ENCODE data around the gene OGN. TPM values are rescaled to one million over a fixed set of nuclear protein-coding genes. Genes with fewer than 3 reads are reported as not detected.
"Not testable (repeated sequence)": the region's sequence is repeated elsewhere in the genome, so short reads cannot be mapped to it uniquely, and the experiment has no call there.

The OGN gene
- total and polyA plus RNA-seq, 2 donors (not counting 1 experiment from before 2014, with no cell fraction given) = not detected

GRCh38 chr9:92422611-92423338 lies 18.4 kb upstream of the OGN start:
- H2AFZ ChIP-seq (ENCODE audit: insufficient read depth, low read depth, low read length, poor library complexity, severe bottlenecking) = no peak overlapping the region
- no peak overlapping the region for H3K27ac Mint-ChIP-seq
- H3K27ac ChIP-seq (ENCODE audit: low read length in 2 of 2) = no peak overlapping the region
- no peak overlapping the region for H3K9ac ChIP-seq (ENCODE audit: low read length)
- H3K27me3 ChIP-seq (replicated peaks in 1 of 4; ENCODE audit: control extremely low read depth in 1 of 4, control insufficient read depth in 3 of 4, insufficient read depth in 4 of 4, low read length in 3 of 4) = no peaks in the 10 kb centered on the region
- H3K9me3 ChIP-seq (ENCODE audit: control extremely low read depth in 1 of 3, control insufficient read depth in 2 of 3, insufficient read depth in 1 of 3, low read length in 2 of 3) = no peaks in the 10 kb centered on the region
- WGBS (ENCODE audit: insufficient coverage) = 100% methylated on average over 1 of the region's 2 CpGs
- no peak for TF ChIP-seq EZH2 (IDR thresholded peaks at IDR 0.05; ENCODE audit: borderline replicate concordance, insufficient read depth, low read depth, low read length, poor library complexity, severe bottlenecking)
- TF ChIP-seq, protein P1, sequence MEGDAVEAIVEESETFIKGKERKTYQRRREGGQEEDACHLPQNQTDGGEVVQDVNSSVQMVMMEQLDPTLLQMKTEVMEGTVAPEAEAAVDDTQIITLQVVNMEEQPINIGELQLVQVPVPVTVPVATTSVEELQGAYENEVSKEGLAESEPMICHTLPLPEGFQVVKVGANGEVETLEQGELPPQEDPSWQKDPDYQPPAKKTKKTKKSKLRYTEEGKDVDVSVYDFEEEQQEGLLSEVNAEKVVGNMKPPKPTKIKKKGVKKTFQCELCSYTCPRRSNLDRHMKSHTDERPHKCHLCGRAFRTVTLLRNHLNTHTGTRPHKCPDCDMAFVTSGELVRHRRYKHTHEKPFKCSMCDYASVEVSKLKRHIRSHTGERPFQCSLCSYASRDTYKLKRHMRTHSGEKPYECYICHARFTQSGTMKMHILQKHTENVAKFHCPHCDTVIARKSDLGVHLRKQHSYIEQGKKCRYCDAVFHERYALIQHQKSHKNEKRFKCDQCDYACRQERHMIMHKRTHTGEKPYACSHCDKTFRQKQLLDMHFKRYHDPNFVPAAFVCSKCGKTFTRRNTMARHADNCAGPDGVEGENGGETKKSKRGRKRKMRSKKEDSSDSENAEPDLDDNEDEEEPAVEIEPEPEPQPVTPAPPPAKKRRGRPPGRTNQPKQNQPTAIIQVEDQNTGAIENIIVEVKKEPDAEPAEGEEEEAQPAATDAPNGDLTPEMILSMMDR (IDR thresholded peaks at IDR 0.05) = no peak
- H3K4me1 Mint-ChIP-seq = no peaks in the 10 kb centered on the region
- H3K4me3 ChIP-seq (ENCODE audit: control extremely low read depth in 1 of 5, extremely low read depth in 1 of 5, insufficient read depth in 1 of 5, low read depth in 2 of 5, low read length in 4 of 5) = no peak overlapping the region
- ATAC-seq (ENCODE audit: low read depth) (no peak), DNase-seq (no peak)
- CTCF ChIA-PET = no interaction called here
- no peaks in the 10 kb centered on the region for H3K27me3 Mint-ChIP-seq
- POLR2A ChIA-PET = no interaction called here
- H3K36me3 ChIP-seq (replicated peaks in 1 of 2; ENCODE audit: control extremely low read depth in 1 of 2, control insufficient read depth in 1 of 2, extremely low read depth in 1 of 2, insufficient read depth in 2 of 2, low read length in 1 of 2) = no peaks in the 10 kb centered on the region
- no peaks in the 10 kb centered on the region for H4K20me1 ChIP-seq (ENCODE audit: control insufficient read depth, insufficient read depth, low read length, poor library complexity, severe bottlenecking)
- H3K4me2 ChIP-seq (replicated peaks; ENCODE audit: low read depth, low read length, poor library complexity, severe bottlenecking) = no peak overlapping the region
- H3K79me2 ChIP-seq (ENCODE audit: control insufficient read depth, insufficient read depth, low read length) = no peaks in the 10 kb centered on the region
- intact Hi-C loops (cut with micrococcal nuclease) = no loop called here
- no peaks in the 10 kb centered on the region for H3K9me3 Mint-ChIP-seq (ENCODE audit: insufficient read depth)
- H3K4me3 Mint-ChIP-seq = no peak overlapping the region
- no peaks in the 10 kb centered on the region for H3K4me1 ChIP-seq (ENCODE audit: control insufficient read depth in 2 of 2, insufficient read depth in 2 of 2, low read length in 2 of 2)

DNA sequence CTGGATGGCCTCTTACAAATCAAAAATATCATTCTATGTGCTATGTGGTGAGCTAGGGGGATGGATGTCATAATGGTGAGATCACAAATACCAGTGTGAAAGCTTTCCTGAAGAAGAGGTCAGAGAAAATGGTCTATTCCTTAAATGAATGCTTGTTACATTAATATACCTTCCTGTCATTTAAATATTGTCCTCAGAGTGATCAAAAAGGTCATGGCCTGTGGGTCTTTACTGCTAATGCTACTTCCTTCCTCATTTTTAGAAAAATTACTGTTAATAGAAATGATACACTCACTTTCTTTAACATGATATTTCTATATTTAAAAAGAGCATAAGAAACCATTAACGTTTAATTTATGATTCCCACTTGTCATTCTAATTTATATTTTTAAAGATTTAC lies 10.2 kb upstream of the OGN start:
- no CpG with 5 or more reads among the region's 1 CpG for WGBS (ENCODE audit: insufficient coverage)
- peak overlapping the region; percentile 40 for H2AFZ ChIP-seq (ENCODE audit: insufficient read depth, low read depth, low read length, poor library complexity, severe bottlenecking)
- intact Hi-C loops (cut with micrococcal nuclease) = no loop called here
- H3K4me1 Mint-ChIP-seq = peaks cover 11% of the 10 kb centered on the region
- peak overlapping the region; percentile 38 for H3K27ac Mint-ChIP-seq
- no peak overlapping the region for H3K4me3 ChIP-seq (ENCODE audit: control extremely low read depth in 1 of 5, extremely low read depth in 1 of 5, insufficient read depth in 1 of 5, low read depth in 2 of 5, low read length in 4 of 5)
- peak overlapping the region; percentile 14 for H3K4me3 Mint-ChIP-seq
- peak overlapping the region; percentile 24 for H3K4me2 ChIP-seq (replicated peaks; ENCODE audit: low read depth, low read length, poor library complexity, severe bottlenecking)
- peaks cover 4 to 7% of the 10 kb centered on the region in 2 donors for H3K4me1 ChIP-seq (ENCODE audit: control insufficient read depth in 2 of 2, insufficient read depth in 2 of 2, low read length in 2 of 2)
- no peaks in the 10 kb centered on the region for H3K36me3 ChIP-seq (replicated peaks in 1 of 2; ENCODE audit: control extremely low read depth in 1 of 2, control insufficient read depth in 1 of 2, extremely low read depth in 1 of 2, insufficient read depth in 2 of 2, low read length in 1 of 2)
- no peaks in the 10 kb centered on the region for H3K27me3 Mint-ChIP-seq
- H3K9me3 Mint-ChIP-seq (ENCODE audit: insufficient read depth) = no peaks in the 10 kb centered on the region
- no peaks in the 10 kb centered on the region for H3K79me2 ChIP-seq (ENCODE audit: control insufficient read depth, insufficient read depth, low read length)
- no peaks in the 10 kb centered on the region for H3K27me3 ChIP-seq (replicated peaks in 1 of 4; ENCODE audit: control extremely low read depth in 1 of 4, control insufficient read depth in 3 of 4, insufficient read depth in 4 of 4, low read length in 3 of 4)
- H3K9ac ChIP-seq (ENCODE audit: low read length) = no peak overlapping the region
- TF ChIP-seq EZH2 (IDR thresholded peaks at IDR 0.05; ENCODE audit: borderline replicate concordance, insufficient read depth, low read depth, low read length, poor library complexity, severe bottlenecking) = no peak
- TF ChIP-seq, protein P1 (IDR thresholded peaks at IDR 0.05) = no peak
- no peak for ATAC-seq (ENCODE audit: low read depth)
- no peaks in the 10 kb centered on the region for H4K20me1 ChIP-seq (ENCODE audit: control insufficient read depth, insufficient read depth, low read length, poor library complexity, severe bottlenecking)
- ChIA-PET POLR2A (no interaction called here), CTCF (no interaction called here)
- DNase-seq = peak; percentile 5
- no peaks in the 10 kb centered on the region for H3K9me3 ChIP-seq (ENCODE audit: control extremely low read depth in 1 of 3, control insufficient read depth in 2 of 3, insufficient read depth in 1 of 3, low read length in 2 of 3)
- H3K27ac ChIP-seq (ENCODE audit: low read length in 2 of 2) = peak overlapping the region in 1 of 2 donors; percentile 53

- H3K4me3 ChIP-seq (ENCODE audit: control extremely low read depth in 1 of 5, extremely low read depth in 1 of 5, insufficient read depth in 1 of 5, low read depth in 2 of 5, low read length in 4 of 5); H3K27me3 ChIP-seq (replicated peaks in 1 of 4; ENCODE audit: control extremely low read depth in 1 of 4, control insufficient read depth in 3 of 4, insufficient read depth in 4 of 4, low read length in 3 of 4); H2AFZ ChIP-seq (ENCODE audit: insufficient read depth, low read depth, low read length, poor library complexity, severe bottlenecking); ATAC-seq (ENCODE audit: low read depth); H3K27me3 Mint-ChIP-seq; CTCF ChIA-PET; H3K27ac Mint-ChIP-seq; H3K4me2 ChIP-seq (replicated peaks; ENCODE audit: low read depth, low read length, poor library complexity, severe bottlenecking); DNase-seq; H4K20me1 ChIP-seq (ENCODE audit: control insufficient read depth, insufficient read depth, low read length, poor library complexity, severe bottlenecking); H3K27ac ChIP-seq (ENCODE audit: low read length in 2 of 2); H3K4me3 Mint-ChIP-seq; H3K79me2 ChIP-seq (ENCODE audit: control insufficient read depth, insufficient read depth, low read length); H3K36me3 ChIP-seq (replicated peaks in 1 of 2; ENCODE audit: control extremely low read depth in 1 of 2, control insufficient read depth in 1 of 2, extremely low read depth in 1 of 2, insufficient read depth in 2 of 2, low read length in 1 of 2); H3K9me3 ChIP-seq (ENCODE audit: control extremely low read depth in 1 of 3, control insufficient read depth in 2 of 3, insufficient read depth in 1 of 3, low read length in 2 of 3); intact Hi-C loops (cut with micrococcal nuclease); POLR2A ChIA-PET; H3K9me3 Mint-ChIP-seq (ENCODE audit: insufficient read depth); H3K9ac ChIP-seq (ENCODE audit: low read length): not testable (repeated sequence)
- H3K4me1 Mint-ChIP-seq = peaks cover 23% of the 10 kb centered on the region
- peaks cover 13 to 14% of the 10 kb centered on the region in 2 donors for H3K4me1 ChIP-seq (ENCODE audit: control insufficient read depth in 2 of 2, insufficient read depth in 2 of 2, low read length in 2 of 2)
- 100% methylated on average over 3 of the region's 4 CpGs for WGBS (ENCODE audit: insufficient coverage)
Measured at GRCh38 chr9:92411157-92411556, 6.8 kb upstream of the OGN start.
